NCI-H2171 (cell line): ENCODE results near the gene MAN2B2.
"Not testable (repeated sequence)": the region's sequence is repeated elsewhere in the genome, so short reads cannot be mapped to it uniquely, and the experiment has no call there.

Source experiments
- DNase-seq: peaks from one replicate; lab custom pipeline; 2025; lab: John Stamatoyannopoulos, UW

The MAN2B2 gene

GRCh38 chr4:6643141-6643847 lies 68.3 kb downstream of the MAN2B2 start:
- DNase-seq = no peak

GRCh38 chr4:6644792-6645530 lies 70.0 kb downstream of the MAN2B2 start:
- DNase-seq = no peak

GRCh38 chr4:6647169-6647568 lies 72.2 kb downstream of the MAN2B2 start:
- DNase-seq = no peak

- DNase-seq = no peak
These were observed 72.7 kb downstream of the MAN2B2 start for GRCh38 chr4:6647582-6648230.

GRCh38 chr4:6649216-6649615 lies 74.2 kb downstream of the MAN2B2 start:
- no peak for DNase-seq

- not testable (repeated sequence) for DNase-seq
These were observed 79.2 kb downstream of the MAN2B2 start for GRCh38 chr4:6654211-6654610.

GRCh38 chr4:6655291-6655690 lies 80.3 kb downstream of the MAN2B2 start:
- DNase-seq = not testable (repeated sequence)

GRCh38 chr4:6655924-6656323 lies 80.9 kb downstream of the MAN2B2 start:
- no peak for DNase-seq

- no peak for DNase-seq
These were observed 82.5 kb downstream of the MAN2B2 start for GRCh38 chr4:6657242-6658208.

- no peak for DNase-seq
These were observed 83.2 kb downstream of the MAN2B2 start for GRCh38 chr4:6658209-6658595.

- no peak for DNase-seq
These were observed 83.6 kb downstream of the MAN2B2 start for GRCh38 chr4:6658597-6659075.

GRCh38 chr4:6659897-6660296 lies 84.9 kb downstream of the MAN2B2 start:
- DNase-seq = no peak

GRCh38 chr4:6660430-6660829 lies 85.4 kb downstream of the MAN2B2 start:
- no peak for DNase-seq

- DNase-seq = no peak
These were observed 87.6 kb downstream of the MAN2B2 start for GRCh38 chr4:6662591-6662990.

- no peak for DNase-seq
These were observed 88.8 kb downstream of the MAN2B2 start for GRCh38 chr4:6663596-6664393.

GRCh38 chr4:6665320-6665654 lies 90.3 kb downstream of the MAN2B2 start:
- DNase-seq = no peak

GRCh38 chr4:6668391-6668790 lies 93.4 kb downstream of the MAN2B2 start:
- DNase-seq = no peak

GRCh38 chr4:6671648-6672047 lies 96.7 kb downstream of the MAN2B2 start:
- no peak for DNase-seq

- DNase-seq = no peak
These were observed 97.1 kb downstream of the MAN2B2 start for GRCh38 chr4:6672131-6672530.

- not testable (repeated sequence) for DNase-seq
These were observed 97.7 kb downstream of the MAN2B2 start for GRCh38 chr4:6672541-6673190.
